HepG2 (cell line): ENCODE results near the gene PUDP. TPM values are rescaled to one million over a fixed set of nuclear protein-coding genes. Genes with fewer than 3 reads are reported as not detected.

Source experiments
- ATAC-seq: fragments of 200-7000 bp; cut with Tn5 transposase; 3 replicates; pipeline ENCODE4 v1.9.1; 2020; ENCODE audit warnings: mild to moderate bottlenecking, moderate library complexity
- BruUV-seq: library from RNA; stranded (reverse); fragments of 400-500 nt; replicated peaks from 2 replicates; lab custom pipeline; 2021; lab: Mats Ljungman, UMichigan
- CTCF ChIA-PET: fragments of 300-600 bp; formaldehyde crosslinking; extraction: SDS; loops from one replicate; lab custom pipeline; 2021; ENCODE audit warnings: low total read pairs, inconsistent platforms, low intra/inter-chr PET ratio; lab: Yijun Ruan, JAX
- POLR2A ChIA-PET: fragments of 350-600 bp; sonication (Branson Sonifier 250); formaldehyde crosslinking; loops from one replicate; lab custom pipeline; 2020; ENCODE audit warnings: antibody characterized with exemption, inconsistent platforms; lab: Yijun Ruan, JAX
- DNase-seq: peaks from one replicate; pipeline ENCODE4 v3.0.0-alpha.2; 2015; ENCODE audit warnings: low spot score
- FAIRE-seq: peaks from 3 replicates; lab custom pipeline; 2011; peaks lifted over from hg19 to GRCh38; lab: Jason Lieb, UNC
- H2AFZ ChIP-seq: one replicate; pipeline ENCODE4 v1.6.1; 2011; ENCODE audit warnings: low read length, inconsistent platforms
- H3K27ac ChIP-seq: fragments of 300-600 bp; 3 replicates; pipeline ENCODE4 v1.8.0; 2011; ENCODE audit warnings: mixed run types, mild to moderate bottlenecking, mixed read lengths, low read length, inconsistent platforms; ENCODE audit not compliant: insufficient read depth; ENCODE audit errors: extremely low read length
- H3K27me3 ChIP-seq, 2 experiments: fragments of 200-600 bp in 1 of 2; 2 replicates in 1 of 2; 3 replicates in 1 of 2; pipeline versions ENCODE4 v1.6.0 to v1.8.0; 2011; ENCODE audit warnings: low read length in 2 of 2, mild to moderate bottlenecking in 2 of 2, moderate library complexity in 2 of 2, inconsistent platforms in 1 of 2; ENCODE audit not compliant: insufficient read depth in 2 of 2, control insufficient read depth in 1 of 2
- H3K36me3 ChIP-seq, 2 experiments: fragments of 200-600 bp in 1 of 2; replicated peaks in 1 of 2; 2 replicates in 1 of 2; 3 replicates in 1 of 2; pipeline versions ENCODE4 v1.5.1 to v1.8.0; 2011; ENCODE audit warnings: low read length in 2 of 2, inconsistent platforms in 1 of 2; ENCODE audit not compliant: insufficient read depth in 2 of 2, control insufficient read depth in 1 of 2
- H3K4me1 ChIP-seq: 2 replicates; pipeline ENCODE4 v1.5.1; 2012; ENCODE audit warnings: low read length, inconsistent platforms; ENCODE audit not compliant: insufficient read depth
- H3K4me2 ChIP-seq: 2 replicates; pipeline ENCODE4 v1.6.0; 2011; ENCODE audit warnings: low read depth, low read length, inconsistent platforms
- H3K4me3 ChIP-seq, 3 experiments: fragments of 200-600 bp in 1 of 3; sonication (generic), shearing (Covaris generic) in 1 of 3; replicated peaks in 1 of 3; 2 replicates each; pipeline ENCODE4 v1.5.1; 2011 to 2016; ENCODE audit warnings: low read length in 3 of 3, inconsistent platforms in 2 of 3, low read depth in 2 of 3, mild to moderate bottlenecking in 2 of 3, control low read depth in 1 of 3, mixed read lengths in 1 of 3; ENCODE audit not compliant: insufficient read depth in 1 of 3
- H3K79me2 ChIP-seq: one replicate; pipeline ENCODE4 v1.6.1; 2011; ENCODE audit warnings: low read length, inconsistent platforms; ENCODE audit not compliant: insufficient read depth
- H3K9ac ChIP-seq: 2 replicates; pipeline ENCODE4 v1.6.0; 2011; ENCODE audit warnings: mild to moderate bottlenecking, low read depth, low read length, inconsistent platforms; ENCODE audit not compliant: insufficient read depth
- H3K9me3 ChIP-seq: 2 replicates; pipeline ENCODE4 v1.5.1; 2012; ENCODE audit warnings: mild to moderate bottlenecking, low read length
- H4K20me1 ChIP-seq: 2 replicates; pipeline ENCODE4 v1.6.0; 2011; ENCODE audit warnings: inconsistent platforms, mild to moderate bottlenecking, low read length, moderate library complexity; ENCODE audit not compliant: insufficient read depth
- ARNTL ChIP-seq: sonication (generic); formaldehyde crosslinking; IDR thresholded peaks from 2 replicates; pipeline ENCODE4 v1.4.0; 2020; ENCODE audit warnings: mild to moderate bottlenecking, missing genetic modification reagents
- DMTF1 ChIP-seq: sonication (generic); formaldehyde crosslinking; IDR thresholded peaks from 2 replicates; pipeline ENCODE4 v1.4.0; 2020; ENCODE audit warnings: mild to moderate bottlenecking, missing genetic modification reagents
- SMAD3 ChIP-seq: sonication (generic); formaldehyde crosslinking; IDR thresholded peaks from 2 replicates; pipeline ENCODE4 v1.4.0; 2020; ENCODE audit warnings: missing genetic modification reagents
- SSRP1 ChIP-seq: IDR thresholded peaks from 2 replicates; pipeline ENCODE4 v1.6.1; 2016; ENCODE audit warnings: control low read depth
- ZNF121 ChIP-seq: sonication (generic); formaldehyde crosslinking; IDR thresholded peaks from 2 replicates; pipeline ENCODE4 v1.5.0; 2020; ENCODE audit warnings: mild to moderate bottlenecking, missing genetic modification reagents
- WGBS: methylation state at CpG from one replicate; pipeline ENCODE4 v1.1.6; 2017; ENCODE audit warnings: low lambda C conversion rate; 5-methylcytosine and 5-hydroxymethylcytosine counted together
- in situ Hi-C: cut with HindIII; loops from 2 replicates; pipeline ENCODE4 v1.10.0; 2017; ENCODE audit warnings: low pct_unique_long_range_greater_than_20kb; ENCODE audit not compliant: extremely low pct_ligation_motif_present
- intact Hi-C: fragments of 100-400 bp; cut with micrococcal nuclease; formaldehyde crosslinking; loops from one replicate; pipeline ENCODE4 v1.10.0; 2022; ENCODE audit not compliant: unreplicated experiment
- polyA plus RNA-seq, 8 experiments: library from polyadenylated mRNA; depleted of rRNA in 3 of 8; stranded (reverse) in 7 of 8; unstranded in 1 of 8; fragments of >200 nt; fragmentation: Illumina TruSeq in 4 of 8; extraction: Trizol in 4 of 8; gene quantifications; 2 replicates each; pipeline versions ENCODE4 v1.2.1 to v1.2.3, GENCODE V29; 2011 to 2016; ENCODE audit warnings: low read depth in 4 of 8, missing spikeins in 1 of 8, mixed read lengths in 1 of 8; ENCODE audit not compliant: insufficient read depth in 1 of 8
- total RNA-seq, 5 experiments: library from RNA; depleted of rRNA; stranded (reverse); fragments of >200 nt; fragmentation: Illumina TruSeq; extraction: Trizol; gene quantifications; 2 replicates each; pipeline ENCODE4 v1.2.3, GENCODE V29; 2016; ENCODE audit warnings: low read depth in 1 of 5
- TF ChIP-seq, protein P1 (sequence below), 2 experiments: sonication (generic) in 1 of 2; formaldehyde crosslinking in 1 of 2; IDR thresholded peaks; 2 replicates each; pipeline versions ENCODE4 v1.4.0 to v1.6.1; 2016 to 2020; ENCODE audit warnings: borderline replicate concordance in 1 of 2, low read depth in 1 of 2, mild to moderate bottlenecking in 1 of 2, missing genetic modification reagents in 1 of 2

The PUDP gene
- total and polyA plus RNA-seq, 2 of the 13 experiments (the other 11 are each of a cell fraction or from before 2014, with no cell fraction given) = 7.5 to 23.5 TPM

DNA sequence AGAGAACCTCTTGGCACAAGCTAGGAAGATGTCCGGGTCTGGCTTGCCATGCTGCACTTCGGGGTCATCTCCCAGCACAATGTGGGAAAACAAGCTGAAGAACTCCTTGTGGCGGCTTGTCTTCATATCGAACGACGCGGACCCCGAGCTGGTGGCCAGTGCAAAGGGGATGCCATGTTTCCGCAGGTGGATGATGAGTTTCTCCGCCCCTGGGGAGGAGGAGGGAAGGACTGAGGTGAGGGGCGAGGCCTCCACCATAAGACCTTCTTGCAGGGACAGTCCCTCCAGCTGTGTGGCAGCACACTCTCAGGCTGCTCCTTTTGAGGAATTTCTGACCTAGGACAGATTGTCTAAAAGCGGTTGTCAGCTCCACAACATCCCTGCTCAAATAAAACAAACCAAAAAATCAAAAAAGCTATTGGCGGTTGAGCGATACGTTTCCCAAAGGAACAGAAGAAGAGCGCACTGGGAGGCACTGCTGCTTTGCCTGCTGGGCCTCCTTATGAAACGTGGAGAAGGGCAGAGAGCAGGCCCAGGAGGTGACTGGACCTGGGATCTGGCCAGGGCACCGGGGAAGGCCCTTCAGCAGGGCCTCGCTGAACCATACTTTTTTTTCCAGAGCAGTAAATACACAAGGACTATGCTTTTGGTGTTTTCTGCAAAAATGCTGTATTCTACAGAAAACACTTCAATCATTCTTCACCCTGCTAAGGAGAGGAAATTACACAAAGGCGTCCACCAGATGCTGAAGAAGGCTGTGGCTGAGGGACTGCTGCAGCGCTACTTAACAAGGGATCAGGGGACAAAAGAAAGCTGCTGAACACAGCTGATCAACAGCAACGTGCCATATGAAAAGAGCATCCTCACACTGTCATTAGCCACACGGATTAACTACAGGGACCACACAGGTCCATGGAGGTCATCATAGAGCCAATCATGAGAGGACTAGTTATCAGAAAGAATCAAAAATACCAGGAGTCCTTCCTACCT lies 70.4 kb downstream of the PUDP start (continued):
- TF ChIP-seq, protein P1, sequence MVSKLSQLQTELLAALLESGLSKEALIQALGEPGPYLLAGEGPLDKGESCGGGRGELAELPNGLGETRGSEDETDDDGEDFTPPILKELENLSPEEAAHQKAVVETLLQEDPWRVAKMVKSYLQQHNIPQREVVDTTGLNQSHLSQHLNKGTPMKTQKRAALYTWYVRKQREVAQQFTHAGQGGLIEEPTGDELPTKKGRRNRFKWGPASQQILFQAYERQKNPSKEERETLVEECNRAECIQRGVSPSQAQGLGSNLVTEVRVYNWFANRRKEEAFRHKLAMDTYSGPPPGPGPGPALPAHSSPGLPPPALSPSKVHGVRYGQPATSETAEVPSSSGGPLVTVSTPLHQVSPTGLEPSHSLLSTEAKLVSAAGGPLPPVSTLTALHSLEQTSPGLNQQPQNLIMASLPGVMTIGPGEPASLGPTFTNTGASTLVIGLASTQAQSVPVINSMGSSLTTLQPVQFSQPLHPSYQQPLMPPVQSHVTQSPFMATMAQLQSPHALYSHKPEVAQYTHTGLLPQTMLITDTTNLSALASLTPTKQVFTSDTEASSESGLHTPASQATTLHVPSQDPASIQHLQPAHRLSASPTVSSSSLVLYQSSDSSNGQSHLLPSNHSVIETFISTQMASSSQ (IDR thresholded peaks at IDR 0.05; ENCODE audit: low read depth) = no peak
- TF ChIP-seq, protein P1 (CRISPR knock-in tag; IDR thresholded peaks at IDR 0.05; ENCODE audit: borderline replicate concordance) = no peak
- no peak for TF ChIP-seq ARNTL (CRISPR knock-in tag)

DNA sequence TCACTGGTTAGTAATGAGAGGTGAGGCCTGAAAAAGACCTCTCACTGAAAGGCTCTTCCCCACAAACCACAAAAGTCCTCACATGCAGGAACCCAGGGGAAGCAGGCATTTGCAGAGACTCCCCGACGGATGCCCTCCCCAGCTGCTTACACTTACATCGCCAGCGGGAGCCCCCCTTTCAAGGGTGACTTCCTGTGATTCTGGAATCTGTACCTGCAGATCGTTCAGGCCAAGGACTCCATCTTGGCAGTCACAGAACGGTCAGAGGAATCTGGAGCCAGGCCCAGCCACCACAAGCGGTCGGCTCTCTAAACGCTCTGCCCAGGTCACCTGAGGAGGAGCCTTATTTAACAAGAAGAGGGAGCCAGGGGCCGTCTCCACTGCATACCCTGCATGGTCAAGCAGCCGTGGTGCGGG lies 71.7 kb downstream of the PUDP start:
- ATAC-seq = no peak
- H3K36me3 ChIP-seq = no peaks in the 10 kb centered on the region; a peak in 1 of 5 replicates
- DNase-seq = no peak
- no peak for TF ChIP-seq SSRP1 (CRISPR knock-in tag)
- no peak for TF ChIP-seq ZNF121 (CRISPR knock-in tag)
- TF ChIP-seq SMAD3 (CRISPR knock-in tag) = no peak
- no peak for TF ChIP-seq DMTF1 (CRISPR knock-in tag)
- no peaks in the 10 kb centered on the region for H3K79me2 ChIP-seq
- no peaks in the 10 kb centered on the region for H3K9me3 ChIP-seq
- no CpG with 5 or more reads among the region's 12 CpGs for WGBS
- no peak overlapping the region for H3K9ac ChIP-seq
- no peaks in the 10 kb centered on the region for H4K20me1 ChIP-seq
- H3K4me3 ChIP-seq = no peak overlapping the region
- no peak overlapping the region for H3K27ac ChIP-seq
- no peak overlapping the region for H2AFZ ChIP-seq
- in situ Hi-C loops (no loop called here), intact Hi-C loops (no loop called here)
- no peak overlapping the region for H3K4me2 ChIP-seq
- no peaks in the 10 kb centered on the region for H3K27me3 ChIP-seq
- no peaks in the 10 kb centered on the region for H3K4me1 ChIP-seq
- no peak for FAIRE-seq
- CTCF ChIA-PET = no interaction called here
- BruUV-seq = no TSS peak
- POLR2A ChIA-PET = no interaction called here
